Fibroblast of pulmonary artery (primary cell): Measurements from ENCODE around the gene TEX54.
A peak's percentile ranks its signal among the peaks of the same experiment; 100 is the strongest.
"Not testable (repeated sequence)": the region's sequence is repeated elsewhere in the genome, so short reads cannot be mapped to it uniquely, and the experiment has no call there.

Experiments
- DNase-seq: peaks from one replicate; pipeline ENCODE4 v3.0.0-alpha.2; 2010; ENCODE audit warnings: low read depth
- H3K4me3 ChIP-seq: replicated peaks from 2 replicates; pipeline ENCODE4 v1.5.1; 2011; ENCODE audit warnings: low read depth, mild to moderate bottlenecking, control low read depth, low read length, moderate library complexity
- CTCF ChIP-seq: IDR thresholded peaks from 2 replicates; pipeline ENCODE4 v1.5.1; 2011; ENCODE audit warnings: mild to moderate bottlenecking, control low read depth, low read length, inconsistent platforms; ENCODE audit errors: missing control alignments

TEX54 gene

GRCh38 chr11:62846177-62846576 lies 13.5 kb upstream of the TEX54 start:
- DNase-seq: no peak
- no peak for TF ChIP-seq CTCF

DNA sequence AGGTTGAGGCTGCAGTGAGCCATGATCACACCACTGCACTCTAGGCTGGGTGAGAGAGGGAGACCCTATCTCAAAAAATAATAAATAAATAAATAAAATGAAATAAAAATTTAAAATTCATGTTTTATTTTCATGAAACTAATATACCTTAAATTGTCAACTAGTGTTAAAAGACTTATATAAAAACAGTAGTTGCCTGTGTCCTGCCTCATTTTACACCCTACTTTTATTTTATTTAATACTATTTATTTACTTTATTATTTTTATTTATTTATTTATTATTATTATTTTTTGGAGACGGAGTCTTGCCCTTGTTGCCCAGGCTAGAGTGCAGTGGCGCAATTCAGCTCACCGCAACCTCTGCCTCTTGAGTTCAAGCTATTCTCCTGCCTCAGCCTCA lies 11.5 kb upstream of the TEX54 start:
- TF ChIP-seq CTCF: no peak
- H3K4me3 ChIP-seq: no peak overlapping the region
- no peak for DNase-seq

More at GRCh38 chr11:62846177-62846576, 13.5 kb upstream of the TEX54 start:
- no peak overlapping the region for H3K4me3 ChIP-seq

DNA sequence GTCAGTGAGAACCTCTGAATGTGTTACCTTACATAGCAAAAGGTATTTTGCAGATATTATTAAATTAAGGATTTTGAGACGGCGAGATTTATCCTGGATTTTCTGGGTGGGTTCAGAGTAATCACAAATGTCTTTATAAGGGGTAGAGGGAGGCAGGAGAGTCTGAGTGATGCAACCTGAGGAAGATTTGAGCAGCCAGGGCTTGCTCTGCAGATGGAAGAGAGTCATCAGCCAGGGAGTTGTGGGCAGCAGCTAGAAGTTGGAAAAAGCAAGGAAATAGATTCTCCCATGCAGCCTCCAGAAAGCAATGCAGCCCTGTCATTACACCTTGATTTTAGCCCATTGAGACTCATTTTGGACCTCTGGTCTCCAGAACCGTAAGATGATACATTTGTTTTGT lies 10.8 kb upstream of the TEX54 start:
- TF ChIP-seq CTCF: no peak
- DNase-seq: no peak
- H3K4me3 ChIP-seq: no peak overlapping the region

DNA sequence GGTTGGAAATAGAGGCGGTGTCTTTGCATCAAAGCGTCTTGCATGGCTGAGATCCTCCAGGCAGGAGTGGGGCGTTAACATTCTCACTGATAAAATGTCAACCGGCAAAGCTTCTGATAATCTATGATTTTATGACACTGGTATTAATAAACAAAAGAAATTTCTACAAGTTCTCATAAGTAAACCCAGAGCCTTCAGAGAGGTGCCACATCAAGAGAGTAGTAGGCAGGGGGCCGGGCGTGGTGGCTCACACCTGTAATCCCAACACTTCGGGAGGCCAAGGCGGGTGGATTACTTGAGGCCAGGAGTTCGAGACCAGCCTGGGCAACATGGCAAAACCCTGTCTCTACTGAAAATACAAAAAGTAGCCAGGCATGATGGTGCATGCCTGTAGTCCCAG lies 10.2 kb upstream of the TEX54 start:
- DNase-seq, H3K4me3 ChIP-seq: not testable (repeated sequence)

DNA sequence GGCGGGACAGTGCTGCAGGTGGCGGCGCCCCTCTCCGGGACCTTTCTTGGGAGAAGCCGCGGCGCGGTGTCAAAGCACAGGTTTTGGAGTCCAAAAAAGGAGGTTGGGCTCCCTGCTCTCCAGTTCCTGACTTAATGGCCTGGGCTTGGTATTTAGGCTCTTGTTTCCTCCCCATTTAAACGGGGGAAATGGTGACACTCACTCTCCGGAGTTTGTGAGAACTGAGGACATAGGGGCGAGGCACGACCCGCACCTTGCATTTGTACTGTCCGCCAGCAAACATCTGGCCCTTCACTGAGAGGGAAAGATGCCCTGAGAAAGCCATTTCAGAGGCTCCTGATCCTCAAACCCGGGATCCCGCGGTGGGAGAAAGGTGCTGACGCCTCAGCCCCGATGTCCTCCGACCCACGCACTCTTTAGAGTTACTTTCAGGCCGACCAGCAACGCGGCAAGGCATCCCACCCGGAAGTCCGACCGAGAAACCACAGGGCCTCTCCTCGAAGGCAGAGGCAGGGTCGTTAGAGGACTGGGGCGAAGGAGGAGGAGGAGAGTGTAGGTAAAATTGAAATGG lies 9.6 kb upstream of the TEX54 start:
- no peak for TF ChIP-seq CTCF
- H3K4me3 ChIP-seq: peak overlapping the region; percentile 45
- DNase-seq: no peak

DNA sequence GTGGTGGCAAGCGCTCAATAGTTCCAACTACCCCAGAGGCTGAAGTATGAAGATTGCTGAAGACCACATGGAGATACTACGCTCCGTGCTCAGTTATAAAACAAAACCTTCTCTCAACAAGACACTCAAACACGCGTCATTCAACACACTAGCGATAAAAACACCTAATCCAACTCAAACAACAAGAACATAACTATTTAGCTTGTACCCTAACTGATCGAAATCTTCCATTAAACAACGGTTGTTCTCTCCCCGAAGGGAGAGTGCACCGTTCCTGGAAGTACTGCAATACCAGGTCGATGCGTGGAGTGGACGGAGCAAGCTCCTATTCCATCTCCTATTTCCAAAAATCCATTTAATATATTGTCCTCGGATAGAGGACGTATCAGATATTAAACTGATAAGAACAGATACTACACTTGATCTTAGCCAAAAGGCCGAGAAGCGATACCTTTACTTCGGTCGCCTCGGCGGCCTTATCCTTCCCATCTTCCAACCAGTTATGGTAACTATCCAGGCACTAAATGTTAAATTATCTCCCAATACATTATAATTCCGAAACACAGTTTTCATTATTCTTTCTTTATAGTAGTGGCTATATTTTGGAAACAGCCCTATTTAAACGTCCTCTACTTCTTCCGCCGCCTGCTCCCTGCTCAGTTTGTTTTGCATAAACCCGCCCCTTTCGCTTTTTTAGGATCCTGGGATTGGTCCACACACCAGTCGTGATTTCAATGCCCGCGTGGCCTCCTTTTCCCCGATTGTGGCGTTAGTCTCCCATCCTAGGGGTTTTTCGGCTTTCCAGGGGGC lies 8.9 kb upstream of the TEX54 start:
- peak overlapping the region; percentile 95 for H3K4me3 ChIP-seq
- TF ChIP-seq CTCF: no peak
- DNase-seq: peak; percentile 100

DNA sequence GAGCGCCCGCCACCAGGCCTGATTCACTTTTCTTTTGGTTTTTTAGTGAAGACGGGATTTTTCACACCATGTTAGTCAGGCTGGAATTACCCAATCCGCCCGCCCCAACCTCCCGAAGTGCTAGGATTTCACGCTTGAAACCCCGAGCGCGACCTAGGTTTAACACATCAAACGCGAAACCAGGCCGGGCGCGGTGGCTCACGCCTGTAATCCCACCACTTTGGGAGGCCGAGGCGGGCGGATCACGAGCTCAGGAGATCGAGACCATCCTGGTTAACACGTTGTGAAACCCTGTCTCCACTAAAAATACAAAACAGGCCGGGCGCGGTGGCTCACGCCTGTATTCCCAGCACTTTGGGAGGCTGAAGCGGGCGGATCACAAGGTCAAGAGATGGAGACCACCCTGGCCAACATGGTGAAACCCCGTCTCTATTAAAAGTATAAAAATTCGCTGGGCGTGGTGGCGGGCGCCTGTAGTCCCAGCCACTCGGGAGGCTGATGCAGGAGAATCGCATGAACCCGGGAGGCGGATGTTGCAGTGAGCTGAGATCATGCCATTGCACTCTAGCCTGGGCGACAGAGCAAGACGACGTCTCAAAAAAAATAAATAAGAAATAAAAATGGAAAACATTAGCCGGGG lies 8.2 kb upstream of the TEX54 start:
- peak; percentile 75 for DNase-seq
- peak overlapping the region; percentile 95 for H3K4me3 ChIP-seq
